ENCODE data around the gene SMPD3.

Gene SMPD3

GRCh38 chr16:68367891-68368290 is 80.4 kb downstream of the SMPD3 start:
- 88 to 92% methylated on average over 11 to 14 of the region's 14 CpGs for WGBS, 2 experiments (ENCODE audit: insufficient coverage in 2 of 2)
- no peak overlapping the region for H3K4me3 ChIP-seq (ENCODE audit: extremely low read depth, insufficient read depth, low read length, poor library complexity, severe bottlenecking)
- peaks cover 7% of the 10 kb centered on the region for H3K4me1 ChIP-seq (ENCODE audit: control insufficient read depth, insufficient read depth, low read length, poor library complexity, severe bottlenecking)
- no peaks in the 10 kb centered on the region for H3K9me3 ChIP-seq (ENCODE audit: control insufficient read depth, low read length)
- no peak overlapping the region for H3K27ac ChIP-seq (ENCODE audit: low read depth, low read length, severe bottlenecking)
- H3K36me3 ChIP-seq (ENCODE audit: control insufficient read depth, insufficient read depth, low read length): no peaks in the 10 kb centered on the region

GRCh38 chr16:68367440-68367839 is 80.9 kb downstream of the SMPD3 start:
- Histone ChIP-seq H3K27ac (ENCODE audit: low read depth, low read length, severe bottlenecking) (no peak overlapping the region), H3K4me1 (ENCODE audit: control insufficient read depth, insufficient read depth, low read length, poor library complexity, severe bottlenecking) (peaks cover 7% of the 10 kb centered on the region), H3K9me3 (ENCODE audit: control insufficient read depth, low read length) (no peaks in the 10 kb centered on the region), H3K4me3 (ENCODE audit: extremely low read depth, insufficient read depth, low read length, poor library complexity, severe bottlenecking) (no peak overlapping the region), H3K36me3 (ENCODE audit: control insufficient read depth, insufficient read depth, low read length) (no peaks in the 10 kb centered on the region)
- 90 to 93% methylated on average over 20 of the region's 20 CpGs for WGBS, 2 experiments (ENCODE audit: insufficient coverage in 2 of 2)

GRCh38 chr16:68367030-68367429 is 81.3 kb downstream of the SMPD3 start:
- no peaks in the 10 kb centered on the region for H3K9me3 ChIP-seq (ENCODE audit: control insufficient read depth, low read length)
- peaks cover 7% of the 10 kb centered on the region for H3K4me1 ChIP-seq (ENCODE audit: control insufficient read depth, insufficient read depth, low read length, poor library complexity, severe bottlenecking)
- no peaks in the 10 kb centered on the region for H3K36me3 ChIP-seq (ENCODE audit: control insufficient read depth, insufficient read depth, low read length)
- H3K27ac ChIP-seq (ENCODE audit: low read depth, low read length, severe bottlenecking): no peak overlapping the region
- 52 to 53% methylated on average over 10 to 13 of the region's 13 CpGs for WGBS, 2 experiments (ENCODE audit: insufficient coverage in 2 of 2)
- no peak overlapping the region for H3K4me3 ChIP-seq (ENCODE audit: extremely low read depth, insufficient read depth, low read length, poor library complexity, severe bottlenecking)

- WGBS, 2 experiments (ENCODE audit: insufficient coverage in 2 of 2): 79 to 90% methylated on average over 7 to 8 of the region's 8 CpGs
- H3K9me3 ChIP-seq (ENCODE audit: control insufficient read depth, low read length): no peaks in the 10 kb centered on the region
- no peaks in the 10 kb centered on the region for H3K36me3 ChIP-seq (ENCODE audit: control insufficient read depth, insufficient read depth, low read length)
- H3K27ac ChIP-seq (ENCODE audit: low read depth, low read length, severe bottlenecking): no peak overlapping the region
- peaks cover 7% of the 10 kb centered on the region for H3K4me1 ChIP-seq (ENCODE audit: control insufficient read depth, insufficient read depth, low read length, poor library complexity, severe bottlenecking)
- H3K4me3 ChIP-seq (ENCODE audit: extremely low read depth, insufficient read depth, low read length, poor library complexity, severe bottlenecking): no peak overlapping the region
These were observed 82.2 kb downstream of the SMPD3 start for GRCh38 chr16:68366062-68366461.

GRCh38 chr16:68365167-68365817 is 83.0 kb downstream of the SMPD3 start:
- 88 to 91% methylated on average over 15 to 18 of the region's 18 CpGs for WGBS, 2 experiments (ENCODE audit: insufficient coverage in 2 of 2)
- no peaks in the 10 kb centered on the region for H3K9me3 ChIP-seq (ENCODE audit: control insufficient read depth, low read length)
- H3K4me1 ChIP-seq (ENCODE audit: control insufficient read depth, insufficient read depth, low read length, poor library complexity, severe bottlenecking): peaks cover 7% of the 10 kb centered on the region
- H3K27ac ChIP-seq (ENCODE audit: low read depth, low read length, severe bottlenecking): no peak overlapping the region
- no peaks in the 10 kb centered on the region for H3K36me3 ChIP-seq (ENCODE audit: control insufficient read depth, insufficient read depth, low read length)
- no peak overlapping the region for H3K4me3 ChIP-seq (ENCODE audit: extremely low read depth, insufficient read depth, low read length, poor library complexity, severe bottlenecking)

GRCh38 chr16:68364561-68364998 is 83.7 kb downstream of the SMPD3 start:
- WGBS, 2 experiments (ENCODE audit: insufficient coverage in 2 of 2): 79% methylated on average over 14 of the region's 14 CpGs

GRCh38 chr16:68363658-68364521 is 84.4 kb downstream of the SMPD3 start:
- peaks cover 7% of the 10 kb centered on the region for H3K4me1 ChIP-seq (ENCODE audit: control insufficient read depth, insufficient read depth, low read length, poor library complexity, severe bottlenecking)
- 87% methylated on average over 17 to 21 of the region's 22 CpGs for WGBS, 2 experiments (ENCODE audit: insufficient coverage in 2 of 2)
- no peaks in the 10 kb centered on the region for H3K36me3 ChIP-seq (ENCODE audit: control insufficient read depth, insufficient read depth, low read length)
- no peak overlapping the region for H3K4me3 ChIP-seq (ENCODE audit: extremely low read depth, insufficient read depth, low read length, poor library complexity, severe bottlenecking)
- no peaks in the 10 kb centered on the region for H3K9me3 ChIP-seq (ENCODE audit: control insufficient read depth, low read length)
- no peak overlapping the region for H3K27ac ChIP-seq (ENCODE audit: low read depth, low read length, severe bottlenecking)

More at GRCh38 chr16:68364561-68364998, 83.7 kb downstream of the SMPD3 start:
- Histone ChIP-seq H3K4me3 (ENCODE audit: extremely low read depth, insufficient read depth, low read length, poor library complexity, severe bottlenecking) (no peak overlapping the region), H3K4me1 (ENCODE audit: control insufficient read depth, insufficient read depth, low read length, poor library complexity, severe bottlenecking) (peaks cover 7% of the 10 kb centered on the region), H3K27ac (ENCODE audit: low read depth, low read length, severe bottlenecking) (no peak overlapping the region), H3K9me3 (ENCODE audit: control insufficient read depth, low read length) (no peaks in the 10 kb centered on the region), H3K36me3 (ENCODE audit: control insufficient read depth, insufficient read depth, low read length) (no peaks in the 10 kb centered on the region)

GRCh38 chr16:68362947-68363657 is 85.2 kb downstream of the SMPD3 start:
- Histone ChIP-seq H3K36me3 (ENCODE audit: control insufficient read depth, insufficient read depth, low read length) (peaks cover 5% of the 10 kb centered on the region), H3K4me1 (ENCODE audit: control insufficient read depth, insufficient read depth, low read length, poor library complexity, severe bottlenecking) (peaks cover 7% of the 10 kb centered on the region), H3K4me3 (ENCODE audit: extremely low read depth, insufficient read depth, low read length, poor library complexity, severe bottlenecking) (no peak overlapping the region), H3K27ac (ENCODE audit: low read depth, low read length, severe bottlenecking) (no peak overlapping the region), H3K9me3 (ENCODE audit: control insufficient read depth, low read length) (no peaks in the 10 kb centered on the region)
- 90 to 91% methylated on average over 17 to 18 of the region's 18 CpGs for WGBS, 2 experiments (ENCODE audit: insufficient coverage in 2 of 2)

- Histone ChIP-seq H3K9me3 (ENCODE audit: control insufficient read depth, low read length) (no peaks in the 10 kb centered on the region), H3K4me3 (ENCODE audit: extremely low read depth, insufficient read depth, low read length, poor library complexity, severe bottlenecking) (no peak overlapping the region), H3K27ac (ENCODE audit: low read depth, low read length, severe bottlenecking) (no peak overlapping the region), H3K4me1 (ENCODE audit: control insufficient read depth, insufficient read depth, low read length, poor library complexity, severe bottlenecking) (peaks cover 7% of the 10 kb centered on the region), H3K36me3 (ENCODE audit: control insufficient read depth, insufficient read depth, low read length) (peaks cover 12% of the 10 kb centered on the region)
- WGBS, 2 experiments (ENCODE audit: insufficient coverage in 2 of 2): 89 to 94% methylated on average over 8 of the region's 8 CpGs
These were observed 85.9 kb downstream of the SMPD3 start for GRCh38 chr16:68362262-68362913.

- 81 to 88% methylated on average over 5 to 13 of the region's 16 CpGs for WGBS, 2 experiments (ENCODE audit: insufficient coverage in 2 of 2)
- H3K9me3 ChIP-seq (ENCODE audit: control insufficient read depth, low read length): no peaks in the 10 kb centered on the region
- peaks cover 19% of the 10 kb centered on the region for H3K36me3 ChIP-seq (ENCODE audit: control insufficient read depth, insufficient read depth, low read length)
These were observed 86.8 kb downstream of the SMPD3 start for GRCh38 chr16:68361485-68361884.

More at GRCh38 chr16:68361485-68361884, 86.8 kb downstream of the SMPD3 start:
- H3K4me3 ChIP-seq (ENCODE audit: extremely low read depth, insufficient read depth, low read length, poor library complexity, severe bottlenecking): no peak overlapping the region
- H3K27ac ChIP-seq (ENCODE audit: low read depth, low read length, severe bottlenecking): no peak overlapping the region
- peaks cover 7% of the 10 kb centered on the region for H3K4me1 ChIP-seq (ENCODE audit: control insufficient read depth, insufficient read depth, low read length, poor library complexity, severe bottlenecking)

Measured in mesodermal cell (in vitro differentiated cells).